SK-N-SH treated with all-trans-retinoic acid at 6 μM for 48 hours (cell line): ENCODE data around the gene TMEM222.

Experiments
- ISL1 ChIP-seq: fragments of 250-450 bp; sonication (Bioruptor Pico); IDR thresholded peaks from 2 replicates; pipeline ENCODE4 v2.1.2; 2022; ENCODE audit warnings: mild to moderate bottlenecking, moderate library complexity
- PPARA ChIP-seq: fragments of 250-450 bp; sonication (Bioruptor Pico); IDR thresholded peaks from 2 replicates; pipeline ENCODE4 v1.5.0; 2020; ENCODE audit warnings: mild to moderate bottlenecking, borderline replicate concordance
- TF ChIP-seq, protein P1 (sequence below): fragments of 250-450 bp; sonication (Bioruptor Pico); IDR thresholded peaks from 2 replicates; pipeline ENCODE4 v1.8.0; 2020; ENCODE audit warnings: mild to moderate bottlenecking, moderate library complexity, borderline replicate concordance
- TF ChIP-seq, protein P2 (sequence below): fragments of 250-450 bp; sonication (Bioruptor Pico); IDR thresholded peaks from 2 replicates; pipeline ENCODE4 v1.8.0; 2021; ENCODE audit warnings: low read depth, mild to moderate bottlenecking, moderate library complexity, borderline replicate concordance

DNA sequence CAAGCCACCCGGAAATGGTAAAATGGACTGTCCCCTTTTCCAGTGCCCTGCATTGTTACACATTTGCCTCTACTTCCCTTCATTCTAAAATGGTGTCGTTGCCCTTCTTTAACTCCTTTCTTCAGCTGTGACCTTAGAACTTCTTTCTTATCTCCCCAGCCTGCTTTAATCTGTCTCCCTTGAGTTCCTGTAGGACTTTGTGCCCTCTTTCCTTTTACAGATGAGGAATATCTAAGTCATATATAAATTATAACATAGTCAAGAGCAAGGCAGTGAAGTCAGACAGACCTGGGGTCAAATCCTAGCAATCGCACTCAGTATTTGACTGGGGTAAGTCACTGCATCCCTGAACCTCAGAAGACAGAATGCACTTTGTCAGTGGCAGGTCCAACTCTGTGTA, 31.4 kb upstream of the TMEM222 start:
- TF ChIP-seq ISL1 (CRISPR knock-in tag) = no peak
- TF ChIP-seq, protein P1, sequence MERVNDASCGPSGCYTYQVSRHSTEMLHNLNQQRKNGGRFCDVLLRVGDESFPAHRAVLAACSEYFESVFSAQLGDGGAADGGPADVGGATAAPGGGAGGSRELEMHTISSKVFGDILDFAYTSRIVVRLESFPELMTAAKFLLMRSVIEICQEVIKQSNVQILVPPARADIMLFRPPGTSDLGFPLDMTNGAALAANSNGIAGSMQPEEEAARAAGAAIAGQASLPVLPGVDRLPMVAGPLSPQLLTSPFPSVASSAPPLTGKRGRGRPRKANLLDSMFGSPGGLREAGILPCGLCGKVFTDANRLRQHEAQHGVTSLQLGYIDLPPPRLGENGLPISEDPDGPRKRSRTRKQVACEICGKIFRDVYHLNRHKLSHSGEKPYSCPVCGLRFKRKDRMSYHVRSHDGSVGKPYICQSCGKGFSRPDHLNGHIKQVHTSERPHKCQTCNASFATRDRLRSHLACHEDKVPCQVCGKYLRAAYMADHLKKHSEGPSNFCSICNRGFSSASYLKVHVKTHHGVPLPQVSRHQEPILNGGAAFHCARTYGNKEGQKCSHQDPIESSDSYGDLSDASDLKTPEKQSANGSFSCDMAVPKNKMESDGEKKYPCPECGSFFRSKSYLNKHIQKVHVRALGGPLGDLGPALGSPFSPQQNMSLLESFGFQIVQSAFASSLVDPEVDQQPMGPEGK = no peak
- TF ChIP-seq, protein P2, sequence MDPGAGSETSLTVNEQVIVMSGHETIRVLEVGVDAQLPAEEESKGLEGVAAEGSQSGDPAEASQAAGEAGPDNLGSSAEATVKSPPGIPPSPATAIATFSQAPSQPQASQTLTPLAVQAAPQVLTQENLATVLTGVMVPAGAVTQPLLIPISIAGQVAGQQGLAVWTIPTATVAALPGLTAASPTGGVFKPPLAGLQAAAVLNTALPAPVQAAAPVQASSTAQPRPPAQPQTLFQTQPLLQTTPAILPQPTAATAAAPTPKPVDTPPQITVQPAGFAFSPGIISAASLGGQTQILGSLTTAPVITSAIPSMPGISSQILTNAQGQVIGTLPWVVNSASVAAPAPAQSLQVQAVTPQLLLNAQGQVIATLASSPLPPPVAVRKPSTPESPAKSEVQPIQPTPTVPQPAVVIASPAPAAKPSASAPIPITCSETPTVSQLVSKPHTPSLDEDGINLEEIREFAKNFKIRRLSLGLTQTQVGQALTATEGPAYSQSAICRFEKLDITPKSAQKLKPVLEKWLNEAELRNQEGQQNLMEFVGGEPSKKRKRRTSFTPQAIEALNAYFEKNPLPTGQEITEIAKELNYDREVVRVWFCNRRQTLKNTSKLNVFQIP (CRISPR knock-in tag) = no peak
- TF ChIP-seq PPARA (CRISPR knock-in tag) = no peak
